ENCODE data around the gene DOK5.
"Not testable (repeated sequence)": the region's sequence is repeated elsewhere in the genome, so short reads cannot be mapped to it uniquely, and the experiment has no call there.

DNA sequence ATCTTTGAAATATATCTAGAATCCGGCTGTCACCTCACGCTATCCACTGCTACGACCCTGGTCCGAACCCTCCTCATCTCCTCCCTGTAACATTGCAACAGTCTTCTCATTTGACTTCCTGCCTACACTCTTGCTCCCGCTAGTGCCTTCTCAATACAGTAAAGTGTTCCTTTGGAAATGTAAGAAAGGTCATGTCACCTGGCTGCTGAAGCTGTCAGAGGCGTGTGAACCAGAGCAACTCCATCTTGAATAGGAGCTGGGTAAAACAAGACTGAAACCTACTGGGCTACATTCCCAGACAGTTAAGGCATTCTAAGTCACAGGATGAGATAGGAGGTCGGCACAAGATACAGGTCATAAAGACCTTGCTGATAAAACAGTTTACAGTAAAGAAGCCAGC is 4.5 kb downstream of the DOK5 start:
- TF ChIP-seq CTCF, POLR2A (IDR thresholded peaks at IDR 0.05): not testable (repeated sequence)
